Measurements from ENCODE around the gene PASK.
A peak's percentile ranks its signal among the peaks of the same experiment; 100 is the strongest.

The PASK gene

DNA sequence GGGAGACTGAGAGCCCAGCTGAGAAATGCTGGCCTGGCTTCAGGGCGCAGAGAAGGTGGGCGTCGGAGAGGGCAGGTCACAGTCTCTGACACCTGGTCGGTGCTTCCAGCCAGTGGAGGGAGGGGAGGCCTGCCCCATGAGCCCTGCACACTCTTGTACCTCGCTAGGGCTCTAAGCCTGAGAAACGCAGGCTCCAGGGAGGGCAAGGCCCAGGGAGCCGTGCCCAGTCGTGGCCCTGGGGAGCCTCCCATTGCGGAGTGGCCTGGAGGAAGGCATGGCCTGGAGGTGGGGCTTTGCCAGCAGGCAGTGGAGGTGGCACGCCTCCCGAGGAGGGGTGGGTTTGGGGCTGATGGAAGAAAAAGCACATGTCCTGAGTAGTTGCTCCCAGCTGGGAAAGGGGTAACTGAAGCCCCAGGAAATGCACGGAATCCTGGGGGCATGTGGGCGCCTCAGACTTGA lies 86.2 kb downstream of the PASK start:
- Histone ChIP-seq H3K4me3 (ENCODE audit: low read depth, low read length) (peak overlapping the region; percentile 56), H3K4me2 (ENCODE audit: low read length) (peak overlapping the region; percentile 81), H3K27me3 (ENCODE audit: control insufficient read depth, insufficient read depth, low read length) (no peaks in the 10 kb centered on the region), H3K9me3 (ENCODE audit: control insufficient read depth, low read length) (no peaks in the 10 kb centered on the region), H3K79me2 (no peaks in the 10 kb centered on the region), H3K4me1 (peaks cover 21% of the 10 kb centered on the region), H3K9ac (peak overlapping the region; percentile 49), H2AFZ (peak overlapping the region; percentile 93), H3K27ac (peak overlapping the region; percentile 68), H3K36me3 (ENCODE audit: control insufficient read depth, insufficient read depth, low read length) (no peaks in the 10 kb centered on the region)
- no peak for TF ChIP-seq CTCF (IDR thresholded peaks at IDR 0.05)

GRCh38 chr2:241062389-241063092 lies 86.7 kb downstream of the PASK start:
- Histone ChIP-seq H3K9ac (no peak overlapping the region), H2AFZ (peak overlapping the region; percentile 93), H3K27me3 (ENCODE audit: control insufficient read depth, insufficient read depth, low read length) (no peaks in the 10 kb centered on the region), H3K79me2 (no peaks in the 10 kb centered on the region), H3K4me3 (ENCODE audit: low read depth, low read length) (no peak overlapping the region), H3K9me3 (ENCODE audit: control insufficient read depth, low read length) (no peaks in the 10 kb centered on the region), H3K4me1 (peaks cover 21% of the 10 kb centered on the region), H3K27ac (peak overlapping the region; percentile 68), H3K36me3 (ENCODE audit: control insufficient read depth, insufficient read depth, low read length) (no peaks in the 10 kb centered on the region), H3K4me2 (ENCODE audit: low read length) (peak overlapping the region; percentile 81)
- TF ChIP-seq CTCF (IDR thresholded peaks at IDR 0.05): no peak

DNA sequence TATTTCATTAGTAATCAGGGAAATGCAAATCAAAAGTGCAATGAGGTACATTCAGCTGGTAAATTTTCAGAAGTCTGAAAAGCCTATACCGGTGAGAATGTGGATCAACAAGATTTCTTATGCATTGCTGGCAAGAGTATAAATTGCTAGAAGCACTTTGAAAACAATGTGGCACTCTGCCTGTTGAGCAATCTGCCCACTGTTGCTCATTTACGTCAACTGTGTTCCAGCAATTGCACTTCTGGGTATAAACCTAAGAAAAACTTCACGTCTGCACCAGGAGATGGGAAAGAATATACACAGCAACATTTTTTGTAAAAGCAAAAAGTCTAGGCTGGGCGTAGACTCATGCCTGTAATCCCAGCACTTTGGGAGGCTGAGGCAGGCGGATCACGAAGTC lies 88.0 kb downstream of the PASK start:
- TF ChIP-seq CTCF (IDR thresholded peaks at IDR 0.05): no peak
- peaks cover 21% of the 10 kb centered on the region for H3K4me1 ChIP-seq
- H3K4me3 ChIP-seq (ENCODE audit: low read depth, low read length): no peak overlapping the region
- H3K9me3 ChIP-seq (ENCODE audit: control insufficient read depth, low read length): no peaks in the 10 kb centered on the region
- H3K4me2 ChIP-seq (ENCODE audit: low read length): no peak overlapping the region
- H2AFZ ChIP-seq: no peak overlapping the region
- H3K27ac ChIP-seq: no peak overlapping the region
- H3K79me2 ChIP-seq: no peaks in the 10 kb centered on the region
- H3K36me3 ChIP-seq (ENCODE audit: control insufficient read depth, insufficient read depth, low read length): no peaks in the 10 kb centered on the region
- no peaks in the 10 kb centered on the region for H3K27me3 ChIP-seq (ENCODE audit: control insufficient read depth, insufficient read depth, low read length)
- H3K9ac ChIP-seq: no peak overlapping the region
